GM11168 (cell line): ENCODE data around the gene NOD1.
"Not testable (repeated sequence)": the region's sequence is repeated elsewhere in the genome, so short reads cannot be mapped to it uniquely, and the experiment has no call there.

Experiments used
- in situ Hi-C: fragments of 300-500 bp; cut with MboI; formaldehyde crosslinking; loops from one replicate; pipeline ENCODE4 v1.12.0; 2022; ENCODE audit warnings: low sequenced_read_pairs; ENCODE audit not compliant: unreplicated experiment

NOD1 gene

DNA sequence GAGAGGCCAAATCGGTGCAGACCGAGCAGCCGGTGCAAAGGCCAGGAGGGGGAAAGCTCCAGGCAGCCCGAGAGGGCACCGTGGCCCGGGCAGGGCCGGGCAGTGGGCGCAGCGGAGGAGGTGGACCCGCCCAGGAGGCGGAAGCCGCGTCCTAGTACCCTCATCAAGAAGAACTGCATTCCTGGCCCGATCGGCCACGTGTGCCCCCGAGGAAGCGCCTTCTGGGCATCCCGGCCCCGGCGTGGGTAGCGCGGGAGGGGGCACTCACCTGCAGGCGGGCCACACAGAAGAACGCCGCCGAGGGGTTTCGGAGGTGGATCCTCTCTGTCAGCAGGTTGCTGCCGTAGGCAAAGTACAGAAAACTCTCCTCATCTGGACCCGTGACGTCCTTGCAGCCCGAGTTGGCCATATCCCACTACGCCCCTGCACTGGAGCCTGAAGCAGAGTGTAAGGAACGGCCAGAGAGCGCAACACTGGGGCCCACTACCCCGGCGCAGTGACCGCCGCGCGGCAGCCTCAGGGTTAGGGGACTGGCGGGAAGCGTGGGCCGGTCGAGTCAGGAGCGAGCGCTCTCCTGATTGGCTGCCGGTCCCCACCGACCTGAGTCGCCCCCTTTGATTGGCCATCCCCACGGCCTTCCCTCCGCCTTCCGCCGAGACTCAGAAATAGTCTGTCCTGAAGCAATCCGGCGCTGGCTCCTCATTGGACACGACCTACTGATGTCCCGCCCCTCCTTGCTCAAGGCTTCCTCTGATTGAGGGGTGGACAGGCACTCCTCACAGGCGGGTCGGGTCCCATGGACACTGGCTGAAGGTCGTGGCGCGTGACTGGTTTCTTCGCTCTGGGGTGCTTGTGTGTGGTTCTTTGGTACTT is 26.0 kb upstream of the NOD1 start, which contains the start of gene GGCT:
Gene GGCT (minus strand): TSS at position 529 of the 873 bp plus-strand sequence. CDS start 120 bp downstream, at position 409.
- in situ Hi-C loops, result loop anchor here (10.0 kb wide), 1 partner anchor 60 kb away; no protein-coding TSS in a partner anchor

GRCh38 chr7:30503274-30504212 is 25.0 kb upstream of the NOD1 start:
- in situ Hi-C loops, result loop anchor here (10.0 kb wide), 1 partner anchor 61 kb away; no protein-coding TSS in a partner anchor

GRCh38 chr7:30502470-30503251 is 24.1 kb upstream of the NOD1 start:
- in situ Hi-C loops, result loop anchor here (10.0 kb wide), 1 partner anchor 62 kb away; no protein-coding TSS in a partner anchor

- in situ Hi-C loops, result loop anchor here (10.0 kb wide), 1 partner anchor 64 kb away; no protein-coding TSS in a partner anchor
Observed at GRCh38 chr7:30501264-30501663, 22.7 kb upstream of the NOD1 start.

- in situ Hi-C loops, result no loop called here
Observed at GRCh38 chr7:30493228-30493627, 14.6 kb upstream of the NOD1 start.

GRCh38 chr7:30491417-30491816 is 12.8 kb upstream of the NOD1 start:
- in situ Hi-C loops, result no loop called here

DNA sequence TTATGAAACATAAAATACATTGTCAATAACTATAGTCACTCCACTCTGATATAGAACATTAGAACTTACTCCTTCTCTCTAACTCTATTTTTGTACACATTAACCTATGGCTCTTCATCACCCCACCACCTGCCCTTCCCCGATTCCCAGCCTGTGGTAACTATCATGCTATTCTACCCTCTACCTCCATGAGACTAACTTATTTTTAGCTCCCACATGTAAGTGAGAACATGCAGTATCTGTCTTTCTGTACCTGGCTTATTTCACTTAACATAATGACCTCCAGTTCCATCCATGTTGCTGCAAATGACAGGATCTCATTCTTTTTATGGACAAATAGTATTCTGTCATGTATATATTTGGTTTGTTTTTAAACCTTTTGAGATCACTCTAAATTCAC is 8.8 kb upstream of the NOD1 start:
- in situ Hi-C loops, result no loop called here

DNA sequence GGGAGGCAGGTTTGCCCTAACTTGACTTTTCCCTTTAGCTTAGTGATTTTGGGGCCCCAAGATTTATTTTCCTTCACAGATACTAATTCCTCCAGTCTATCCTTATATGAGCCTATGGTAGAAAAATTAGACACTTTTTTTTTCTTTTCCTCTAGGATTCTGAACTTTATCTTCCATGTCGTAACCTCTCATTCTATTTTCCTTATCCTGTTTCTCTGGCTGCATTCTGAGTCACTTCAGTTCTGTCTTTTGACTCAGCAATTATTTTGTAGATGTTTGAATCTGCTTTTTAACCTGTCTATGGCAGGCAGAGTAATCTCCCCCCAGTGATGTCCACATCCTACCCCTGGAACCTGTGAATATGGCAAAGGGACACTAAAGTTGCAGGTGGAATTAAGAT is 7.1 kb upstream of the NOD1 start:
- in situ Hi-C loops, result no loop called here

GRCh38 chr7:30481416-30481815 is 2.8 kb upstream of the NOD1 start:
- in situ Hi-C loops, result not testable (repeated sequence)

GRCh38 chr7:30479202-30480120 is 877 bp upstream of the NOD1 start:
- in situ Hi-C loops, result no loop called here

- in situ Hi-C loops, result no loop called here
Observed at GRCh38 chr7:30476459-30477145, 2.0 kb downstream of the NOD1 start.

DNA sequence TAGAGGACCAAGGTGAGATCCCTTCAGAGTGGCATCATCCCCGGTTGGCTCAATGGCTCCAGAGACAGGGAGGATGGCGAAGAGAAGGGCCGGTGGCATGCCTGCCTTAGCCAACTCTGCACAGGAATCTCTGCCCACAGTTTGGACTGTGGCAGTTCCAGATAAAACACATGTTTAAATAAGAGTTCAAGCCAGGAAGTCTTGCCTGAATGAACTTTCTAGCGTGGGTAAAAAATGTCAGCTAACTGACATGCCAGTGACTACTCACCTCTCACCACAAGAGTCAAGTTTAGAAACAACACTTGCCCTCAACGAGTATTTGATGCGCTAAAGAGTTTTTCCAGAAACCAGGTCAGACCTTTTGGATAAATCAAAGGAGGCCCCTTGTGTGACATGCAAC is 3.0 kb downstream of the NOD1 start:
- in situ Hi-C loops, result no loop called here

DNA sequence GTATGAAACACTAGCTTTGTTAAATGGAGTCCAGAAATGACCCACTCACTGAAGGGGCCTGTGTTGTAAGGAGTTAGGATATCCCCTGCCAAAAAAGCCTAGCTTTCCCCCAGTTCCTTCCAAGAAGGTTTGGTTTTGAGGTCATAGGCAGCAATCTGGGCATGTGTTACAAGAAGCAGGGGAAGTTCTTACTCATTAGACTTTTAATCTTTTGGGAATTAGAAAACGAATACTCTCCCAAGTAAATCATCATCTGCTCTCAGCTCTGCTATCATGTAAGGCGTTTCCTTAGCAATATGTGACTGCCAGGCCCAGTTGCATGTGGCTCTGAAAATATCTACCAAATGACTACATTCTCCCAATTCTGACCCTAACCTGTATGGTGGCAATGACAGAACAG is 3.7 kb downstream of the NOD1 start:
- in situ Hi-C loops, result loop anchor here (25.0 kb wide), 1 partner anchor 313 kb away; no protein-coding TSS in a partner anchor

DNA sequence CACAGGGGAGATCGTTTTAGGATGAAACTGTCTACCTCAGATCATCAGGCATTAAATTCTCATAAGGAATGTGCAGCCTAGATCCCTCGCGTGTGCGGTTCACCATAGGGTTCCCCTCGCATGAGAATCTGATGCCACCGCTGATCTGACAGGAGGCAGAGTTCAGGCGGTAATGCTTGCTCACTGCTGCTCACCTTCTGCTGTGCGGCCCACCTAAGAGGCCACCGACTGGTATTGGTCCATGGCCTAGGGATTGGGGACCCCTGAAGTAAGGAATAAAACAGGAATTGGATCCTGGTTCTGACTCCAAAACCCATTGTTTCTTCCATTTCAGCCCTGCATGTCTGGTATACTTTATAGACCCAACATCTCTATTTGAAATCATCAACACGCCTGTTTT is 4.1 kb downstream of the NOD1 start:
- in situ Hi-C loops, result loop anchor here (25.0 kb wide), 1 partner anchor 312 kb away; no protein-coding TSS in a partner anchor

- in situ Hi-C loops, result loop anchor here (25.0 kb wide), 1 partner anchor 312 kb away; no protein-coding TSS in a partner anchor
Observed at GRCh38 chr7:30473903-30474302, 4.7 kb downstream of the NOD1 start.

DNA sequence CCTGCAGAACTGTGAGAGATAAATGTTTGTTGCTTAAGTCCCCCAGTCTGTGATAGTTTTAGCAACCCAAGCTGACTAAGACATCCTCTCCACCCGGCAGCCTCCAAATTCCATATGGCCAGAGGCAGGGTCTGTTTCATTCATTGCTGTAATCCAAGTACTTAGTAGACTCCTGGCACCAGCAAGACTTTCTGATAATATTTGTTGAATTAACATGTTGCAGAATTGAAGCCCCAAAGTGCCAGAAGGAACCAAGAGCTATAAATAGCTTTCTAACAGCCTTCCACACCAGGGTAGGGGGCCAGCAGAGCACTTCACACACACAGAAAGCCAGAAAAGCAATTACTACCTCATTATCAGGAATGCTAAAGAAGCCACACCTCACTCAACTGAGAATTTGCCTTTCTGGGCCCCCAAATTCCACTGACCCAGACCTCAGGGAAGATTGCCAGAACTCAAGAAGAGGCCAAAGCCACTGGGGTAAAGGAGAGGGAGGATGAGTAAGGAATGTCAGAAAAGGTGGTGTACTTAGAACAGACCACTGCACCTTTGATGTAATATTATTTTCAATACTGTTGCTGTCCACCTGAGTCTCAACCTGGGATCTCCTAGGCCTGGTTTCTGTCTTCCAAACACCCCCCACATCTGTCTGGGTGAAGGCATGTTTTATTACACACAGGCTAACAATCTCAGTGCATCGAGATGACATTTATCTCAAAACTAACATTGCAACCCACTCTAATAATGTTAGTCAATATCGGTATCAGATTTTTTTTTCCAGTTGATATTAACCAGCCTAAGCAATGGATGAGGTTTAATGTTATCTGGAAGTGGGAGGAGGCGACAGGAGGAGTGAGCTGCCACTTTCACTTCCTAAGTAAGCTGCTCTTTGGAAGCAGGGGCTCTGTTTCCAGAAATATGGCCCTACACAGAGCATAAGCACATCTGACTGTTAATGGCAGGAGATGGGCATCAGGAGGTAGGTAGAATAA is 5.5 kb downstream of the NOD1 start:
- in situ Hi-C loops, result loop anchor here (25.0 kb wide), 1 partner anchor 311 kb away; no protein-coding TSS in a partner anchor
